WTC11 (cell line): ENCODE measurements around the gene MYO18B. TPM values are rescaled to one million over a fixed set of nuclear protein-coding genes. Genes with fewer than 3 reads are reported as not detected.

ENCODE experiments used
- ATAC-seq: fragments of 200-7000 bp; cut with Tn5 transposase; 2 replicates; pipeline ENCODE4 v1.10.0; 2021; ENCODE audit warnings: mild to moderate bottlenecking, moderate library complexity
- CTCF ChIA-PET: fragments of 300-600 bp; sonication (Branson Sonifier 250); formaldehyde crosslinking; loops from one replicate; lab custom pipeline; 2021; ENCODE audit warnings: antibody characterized with exemption; lab: Charles Lee
- POLR2A ChIA-PET: fragments of 350-600 bp; sonication (Branson Sonifier 250); formaldehyde crosslinking; loops from one replicate; lab custom pipeline; 2021; ENCODE audit warnings: antibody characterized with exemption; lab: Charles Lee
- DNase-seq: peaks from one replicate; pipeline ENCODE4 v3.0.0; 2021; ENCODE audit warnings: low spot score
- H3K27ac Mint-ChIP-seq: 2 replicates; pipeline ENCODE4 v1.8.0; 2021; ENCODE audit warnings: mixed read lengths
- H3K27me3 Mint-ChIP-seq: 2 replicates; pipeline ENCODE4 v1.8.0; 2021; ENCODE audit warnings: low read depth, mild to moderate bottlenecking, moderate library complexity, mixed read lengths
- H3K36me3 Mint-ChIP-seq: 2 replicates; pipeline ENCODE4 v1.8.0; 2021; ENCODE audit warnings: mixed read lengths
- H3K4me1 Mint-ChIP-seq: 2 replicates; pipeline ENCODE4 v1.8.0; 2022; ENCODE audit warnings: mixed read lengths
- H3K4me3 Mint-ChIP-seq: 2 replicates; pipeline ENCODE4 v1.8.0; 2021; ENCODE audit warnings: mild to moderate bottlenecking, moderate library complexity, mixed read lengths
- H3K9me3 Mint-ChIP-seq: 2 replicates; pipeline ENCODE4 v1.8.0; 2021; ENCODE audit warnings: mixed read lengths
- ARID4B ChIP-seq: sonication (generic); formaldehyde crosslinking; IDR thresholded peaks from 2 replicates; pipeline ENCODE4 v1.8.0; 2023; ENCODE audit warnings: missing genetic modification reagents, mild to moderate bottlenecking, borderline replicate concordance
- ATF1 ChIP-seq: sonication (generic); formaldehyde crosslinking; IDR thresholded peaks from 2 replicates; pipeline ENCODE4 v1.8.1; 2023; ENCODE audit warnings: mild to moderate bottlenecking, moderate library complexity, missing genetic modification reagents
- ATF6 ChIP-seq: sonication (generic); formaldehyde crosslinking; IDR thresholded peaks from 2 replicates; pipeline ENCODE4 v1.8.1; 2023; ENCODE audit warnings: mild to moderate bottlenecking, missing genetic modification reagents
- CDX4 ChIP-seq: fragments of 250-450 bp; sonication (Bioruptor Pico); IDR thresholded peaks from 2 replicates; pipeline ENCODE4 v1.9.0; 2021; ENCODE audit warnings: moderate library complexity, mild to moderate bottlenecking, inconsistent platforms, borderline replicate concordance
- ERG ChIP-seq: fragments of 250-450 bp; sonication (Bioruptor Pico); IDR thresholded peaks from 2 replicates; pipeline ENCODE4 v1.8.0; 2021; ENCODE audit warnings: mild to moderate bottlenecking
- ETV6 ChIP-seq: sonication (generic); formaldehyde crosslinking; IDR thresholded peaks from 2 replicates; pipeline ENCODE4 v1.8.1; 2022; ENCODE audit warnings: mild to moderate bottlenecking, missing genetic modification reagents
- FOXJ3 ChIP-seq: sonication (generic); formaldehyde crosslinking; IDR thresholded peaks from 2 replicates; pipeline ENCODE4 v1.9.0; 2021; ENCODE audit warnings: missing genetic modification reagents, mild to moderate bottlenecking, borderline replicate concordance
- HMGA2 ChIP-seq: fragments of 250-450 bp; sonication (Bioruptor Pico); IDR thresholded peaks from 2 replicates; pipeline ENCODE4 v1.4.0; 2021; ENCODE audit warnings: mild to moderate bottlenecking, moderate library complexity
- HMGXB4 ChIP-seq: sonication (generic); formaldehyde crosslinking; IDR thresholded peaks from 2 replicates; pipeline ENCODE4 v1.8.1; 2023; ENCODE audit warnings: mild to moderate bottlenecking, moderate library complexity, missing genetic modification reagents
- IRF2 ChIP-seq: sonication (generic); formaldehyde crosslinking; IDR thresholded peaks from 2 replicates; pipeline ENCODE4 v1.8.0; 2022; ENCODE audit warnings: low read depth, missing genetic modification reagents, borderline replicate concordance
- KAT7 ChIP-seq: sonication (generic); formaldehyde crosslinking; IDR thresholded peaks from 2 replicates; pipeline ENCODE4 v1.8.1; 2023; ENCODE audit warnings: missing genetic modification reagents, mild to moderate bottlenecking, borderline replicate concordance
- MXD4 ChIP-seq: fragments of 250-450 bp; sonication (Bioruptor Pico); IDR thresholded peaks from 2 replicates; pipeline ENCODE4 v1.8.0; 2021; ENCODE audit warnings: mild to moderate bottlenecking, moderate library complexity, borderline replicate concordance
- NR1H2 ChIP-seq: sonication (generic); formaldehyde crosslinking; IDR thresholded peaks from 2 replicates; pipeline ENCODE4 v1.9.0; 2021; ENCODE audit warnings: mild to moderate bottlenecking, moderate library complexity, missing genetic modification reagents
- RORB ChIP-seq: fragments of 250-450 bp; sonication (Bioruptor Pico); IDR thresholded peaks from 2 replicates; pipeline ENCODE4 v1.9.0; 2021; ENCODE audit warnings: mild to moderate bottlenecking
- SMAD4 ChIP-seq: sonication (generic); formaldehyde crosslinking; IDR thresholded peaks from 2 replicates; pipeline ENCODE4 v1.8.0; 2022; ENCODE audit warnings: mild to moderate bottlenecking, missing genetic modification reagents
- ZBTB43 ChIP-seq: sonication (generic); formaldehyde crosslinking; IDR thresholded peaks from 2 replicates; pipeline ENCODE4 v1.8.1; 2023; ENCODE audit warnings: mild to moderate bottlenecking, missing genetic modification reagents
- ZNF121 ChIP-seq: sonication (generic); formaldehyde crosslinking; IDR thresholded peaks from 2 replicates; pipeline ENCODE4 v1.8.0; 2023; ENCODE audit warnings: missing genetic modification reagents
- ZNF396 ChIP-seq: fragments of 250-450 bp; sonication (Bioruptor Pico); IDR thresholded peaks from 2 replicates; pipeline ENCODE4 v1.8.0; 2021; ENCODE audit warnings: mild to moderate bottlenecking, moderate library complexity, borderline replicate concordance
- ZNF425 ChIP-seq: fragments of 250-450 bp; sonication (Bioruptor Pico); conservative IDR thresholded peaks from 2 replicates; pipeline ENCODE4 v1.9.0; 2021; ENCODE audit warnings: mild to moderate bottlenecking
- total RNA-seq: library from RNA; stranded (reverse); gene quantifications from 3 replicates; pipeline ENCODE4 v1.2.3, GENCODE V29; 2021

Gene MYO18B
- total RNA-seq, 1 experiment from 2014 or later = 0.96 TPM

GRCh38 chr22:25852223-25852622 is 110.2 kb downstream of the MYO18B start:
- TF ChIP-seq IRF2 (CRISPR knock-in tag) = no peak
- TF ChIP-seq, all 79 proteins: peak for 0

GRCh38 chr22:25853078-25853477 is 111.1 kb downstream of the MYO18B start:
- H3K9me3 Mint-ChIP-seq = peaks cover 4% of the 10 kb centered on the region; the same call in 1 of the 2 replicates
- TF ChIP-seq MXD4 (CRISPR knock-in tag) (no peak), ATF6 (CRISPR knock-in tag) (no peak), ZNF121 (CRISPR knock-in tag) (no peak), ATF1 (CRISPR knock-in tag) (no peak), ETV6 (CRISPR knock-in tag) (no peak), ZNF425 (CRISPR knock-in tag) (no peak), ARID4B (CRISPR knock-in tag) (no peak), KAT7 (no peak), HMGA2 (no peak), HMGXB4 (CRISPR knock-in tag) (no peak), NR1H2 (no peak), ZNF396 (CRISPR knock-in tag) (no peak), SMAD4 (CRISPR knock-in tag) (no peak), ZBTB43 (no peak), RORB (CRISPR knock-in tag) (no peak), ERG (CRISPR knock-in tag) (no peak), CDX4 (CRISPR knock-in tag) (no peak), FOXJ3 (CRISPR knock-in tag) (no peak)

More at GRCh38 chr22:25852223-25852622, 110.2 kb downstream of the MYO18B start:
- no peak for DNase-seq
- no peaks in the 10 kb centered on the region for H3K4me1 Mint-ChIP-seq
- CTCF ChIA-PET = interaction anchor here (1.1 kb wide), 1 partner anchor 319 kb away, joined by 3 read pairs; no protein-coding TSS in a partner anchor
- no peaks in the 10 kb centered on the region for H3K36me3 Mint-ChIP-seq
- no peak overlapping the region for H3K27ac Mint-ChIP-seq
- peaks cover 4% of the 10 kb centered on the region; the same call in 1 of the 2 replicates for H3K9me3 Mint-ChIP-seq
- H3K4me3 Mint-ChIP-seq = no peak overlapping the region
- POLR2A ChIA-PET = no interaction called here
- ATAC-seq = no peak
- H3K27me3 Mint-ChIP-seq = no peaks in the 10 kb centered on the region; the same call in 1 of the 2 replicates

More at GRCh38 chr22:25853078-25853477, 111.1 kb downstream of the MYO18B start:
- Mint-ChIP-seq H3K36me3 (no peaks in the 10 kb centered on the region), H3K4me3 (no peak overlapping the region), H3K27me3 (no peaks in the 10 kb centered on the region; the same call in 1 of the 2 replicates), H3K27ac (no peak overlapping the region), H3K4me1 (no peaks in the 10 kb centered on the region)
- CTCF ChIA-PET = no interaction called here
- POLR2A ChIA-PET = no interaction called here
- ATAC-seq (no peak), DNase-seq (no peak)
